A673 (cell line): ENCODE results near the gene CDYL.

Experiments used
- EZH2 ChIP-seq: fragments of 200-600 bp; sonication (generic); IDR thresholded peaks from 2 replicates; pipeline ENCODE4 v1.6.1; 2017; ENCODE audit warnings: borderline replicate concordance, low read depth, mild to moderate bottlenecking, mixed read lengths, antibody characterized with exemption, low read length; ENCODE audit not compliant: poor library complexity, severe bottlenecking
- TF ChIP-seq, protein P1 (sequence below): fragments of 300-800, 200-600 bp; sonication (generic); conservative IDR thresholded peaks from 2 replicates; pipeline ENCODE4 v1.5.1; 2017; ENCODE audit warnings: low read depth, mild to moderate bottlenecking, antibody characterized with exemption, low read length, moderate library complexity, mixed read lengths

DNA sequence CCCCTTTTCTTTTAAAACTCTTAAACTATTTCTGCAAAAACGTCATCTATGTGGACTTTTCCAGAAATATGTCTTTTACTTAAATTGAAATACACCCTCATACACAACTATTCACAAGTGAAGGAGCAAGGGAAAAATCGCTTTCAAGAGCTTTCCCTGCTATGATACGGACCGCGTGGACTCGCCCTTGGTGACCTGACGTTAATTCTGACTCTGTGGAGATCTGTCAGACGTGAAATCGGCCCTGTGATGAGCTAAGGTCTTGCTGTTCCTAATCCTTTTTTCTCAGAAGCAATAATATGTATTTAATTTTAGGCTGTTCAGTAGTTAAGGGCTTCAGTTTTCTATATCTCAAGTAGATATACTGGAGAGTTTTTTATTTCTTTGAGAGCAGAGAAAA, 114.0 kb downstream of the CDYL start:
- TF ChIP-seq, protein P1, sequence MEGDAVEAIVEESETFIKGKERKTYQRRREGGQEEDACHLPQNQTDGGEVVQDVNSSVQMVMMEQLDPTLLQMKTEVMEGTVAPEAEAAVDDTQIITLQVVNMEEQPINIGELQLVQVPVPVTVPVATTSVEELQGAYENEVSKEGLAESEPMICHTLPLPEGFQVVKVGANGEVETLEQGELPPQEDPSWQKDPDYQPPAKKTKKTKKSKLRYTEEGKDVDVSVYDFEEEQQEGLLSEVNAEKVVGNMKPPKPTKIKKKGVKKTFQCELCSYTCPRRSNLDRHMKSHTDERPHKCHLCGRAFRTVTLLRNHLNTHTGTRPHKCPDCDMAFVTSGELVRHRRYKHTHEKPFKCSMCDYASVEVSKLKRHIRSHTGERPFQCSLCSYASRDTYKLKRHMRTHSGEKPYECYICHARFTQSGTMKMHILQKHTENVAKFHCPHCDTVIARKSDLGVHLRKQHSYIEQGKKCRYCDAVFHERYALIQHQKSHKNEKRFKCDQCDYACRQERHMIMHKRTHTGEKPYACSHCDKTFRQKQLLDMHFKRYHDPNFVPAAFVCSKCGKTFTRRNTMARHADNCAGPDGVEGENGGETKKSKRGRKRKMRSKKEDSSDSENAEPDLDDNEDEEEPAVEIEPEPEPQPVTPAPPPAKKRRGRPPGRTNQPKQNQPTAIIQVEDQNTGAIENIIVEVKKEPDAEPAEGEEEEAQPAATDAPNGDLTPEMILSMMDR = no peak
- no peak for TF ChIP-seq EZH2
